ENCODE data around the gene EBF3. TPM values are rescaled to one million over a fixed set of nuclear protein-coding genes. Genes with fewer than 3 reads are reported as not detected.

EBF3 gene
- total RNA-seq, 2 experiments from 2014 or later, result not detected

DNA sequence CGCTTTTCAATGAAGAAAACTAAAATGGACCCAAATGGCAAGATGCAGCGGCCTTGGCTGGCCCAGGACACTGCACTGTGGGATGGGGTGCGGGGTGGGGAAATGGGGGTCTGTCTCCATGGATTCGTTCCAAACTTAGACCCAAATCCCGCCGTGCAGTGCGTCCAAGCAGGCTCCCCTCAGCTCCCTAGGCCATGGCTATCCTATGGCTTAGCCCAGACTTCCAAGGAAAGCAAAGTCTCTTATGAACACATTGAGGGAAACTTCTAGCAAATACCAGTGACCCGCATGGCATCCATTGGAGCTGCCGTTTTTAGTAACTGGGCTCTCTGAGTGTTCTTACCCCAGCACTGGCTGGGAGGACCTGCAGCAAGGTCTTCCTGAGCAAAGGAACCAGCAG is 122.5 kb downstream of the EBF3 start:
- intact Hi-C loops (cut with DNase I, micrococcal nuclease), result no loop called here
- ChIA-PET POLR2A (no interaction called here), CTCF (no interaction called here)
- H3K4me3 Mint-ChIP-seq, result no peak overlapping the region
- Histone ChIP-seq H3K4me3 (ENCODE audit: low read length) (no peak overlapping the region), H3K9me3 (ENCODE audit: control insufficient read depth in 1 of 2, insufficient read depth in 1 of 2, low read length in 2 of 2) (peaks cover 0 to 39% of the 10 kb centered on the region in 2 experiments), H3K27me3 (ENCODE audit: control insufficient read depth in 1 of 2, insufficient read depth in 2 of 2, low read length in 2 of 2) (no peaks in the 10 kb centered on the region), H3K27ac (ENCODE audit: low read depth in 1 of 2, low read length in 2 of 2) (no peak overlapping the region), H3K4me1 (ENCODE audit: insufficient read depth, low read length) (no peaks in the 10 kb centered on the region), H3K36me3 (ENCODE audit: insufficient read depth, low read length) (no peaks in the 10 kb centered on the region)
- H3K4me1 Mint-ChIP-seq (ENCODE audit: low read depth), result no peaks in the 10 kb centered on the region
- H3K9me3 Mint-ChIP-seq, result no peaks in the 10 kb centered on the region
- H3K27ac Mint-ChIP-seq, result no peak overlapping the region
- ATAC-seq (ENCODE audit: poor library complexity) (no peak), DNase-seq (no peak)
- TF ChIP-seq, protein P1, sequence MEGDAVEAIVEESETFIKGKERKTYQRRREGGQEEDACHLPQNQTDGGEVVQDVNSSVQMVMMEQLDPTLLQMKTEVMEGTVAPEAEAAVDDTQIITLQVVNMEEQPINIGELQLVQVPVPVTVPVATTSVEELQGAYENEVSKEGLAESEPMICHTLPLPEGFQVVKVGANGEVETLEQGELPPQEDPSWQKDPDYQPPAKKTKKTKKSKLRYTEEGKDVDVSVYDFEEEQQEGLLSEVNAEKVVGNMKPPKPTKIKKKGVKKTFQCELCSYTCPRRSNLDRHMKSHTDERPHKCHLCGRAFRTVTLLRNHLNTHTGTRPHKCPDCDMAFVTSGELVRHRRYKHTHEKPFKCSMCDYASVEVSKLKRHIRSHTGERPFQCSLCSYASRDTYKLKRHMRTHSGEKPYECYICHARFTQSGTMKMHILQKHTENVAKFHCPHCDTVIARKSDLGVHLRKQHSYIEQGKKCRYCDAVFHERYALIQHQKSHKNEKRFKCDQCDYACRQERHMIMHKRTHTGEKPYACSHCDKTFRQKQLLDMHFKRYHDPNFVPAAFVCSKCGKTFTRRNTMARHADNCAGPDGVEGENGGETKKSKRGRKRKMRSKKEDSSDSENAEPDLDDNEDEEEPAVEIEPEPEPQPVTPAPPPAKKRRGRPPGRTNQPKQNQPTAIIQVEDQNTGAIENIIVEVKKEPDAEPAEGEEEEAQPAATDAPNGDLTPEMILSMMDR (IDR thresholded peaks at IDR 0.05), result no peak
- no peaks in the 10 kb centered on the region for H3K36me3 Mint-ChIP-seq (ENCODE audit: low read depth)
- no peaks in the 10 kb centered on the region for H3K27me3 Mint-ChIP-seq

DNA sequence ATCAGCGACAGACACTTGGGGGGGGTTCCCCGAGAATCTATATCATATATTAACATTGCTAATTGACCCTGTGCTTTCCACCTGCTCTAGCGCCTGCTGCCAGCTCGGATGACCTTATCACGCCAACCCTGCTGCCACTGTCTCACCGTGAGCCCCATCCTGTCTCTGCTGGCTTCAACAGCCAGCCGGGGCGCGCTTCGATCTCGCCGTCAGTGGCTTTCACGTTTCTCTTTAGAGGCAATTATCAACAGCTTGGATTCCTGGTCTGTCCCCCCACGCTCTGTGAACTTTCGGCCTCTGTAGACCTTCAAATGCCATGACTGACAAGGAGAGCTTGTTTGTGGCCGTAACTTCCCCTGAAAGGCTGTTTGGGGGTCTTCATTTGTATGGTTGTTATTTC is 123.0 kb downstream of the EBF3 start:
- H3K4me1 Mint-ChIP-seq (ENCODE audit: low read depth), result no peaks in the 10 kb centered on the region
- ATAC-seq (ENCODE audit: poor library complexity), result no peak
- intact Hi-C loops (cut with DNase I, micrococcal nuclease), result no loop called here

DNA sequence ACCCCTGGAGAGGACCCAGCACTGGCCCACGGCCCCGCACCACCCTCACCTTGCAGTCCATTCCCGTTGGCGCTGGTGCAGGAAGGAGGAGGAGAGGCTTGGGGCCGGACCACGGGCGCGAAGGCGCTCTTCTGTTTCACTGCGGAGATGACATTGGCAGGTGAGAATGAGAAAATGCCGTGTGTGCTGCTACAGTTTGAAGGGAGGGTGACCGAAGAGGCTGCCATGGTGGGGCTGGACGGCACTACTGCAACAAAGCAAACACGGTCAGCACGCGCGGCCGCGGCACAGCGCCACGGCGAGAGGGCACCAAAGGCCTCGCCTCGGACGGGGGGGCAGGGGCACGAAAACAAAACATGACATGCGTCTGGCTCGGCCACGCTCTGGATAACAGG is 123.9 kb downstream of the EBF3 start:
- Histone ChIP-seq H3K9me3 (ENCODE audit: control insufficient read depth in 1 of 2, insufficient read depth in 1 of 2, low read length in 2 of 2) (peaks cover 0 to 39% of the 10 kb centered on the region in 2 experiments), H3K27ac (ENCODE audit: low read depth in 1 of 2, low read length in 2 of 2) (no peak overlapping the region), H3K27me3 (ENCODE audit: control insufficient read depth in 1 of 2, insufficient read depth in 2 of 2, low read length in 2 of 2) (no peaks in the 10 kb centered on the region), H3K4me3 (ENCODE audit: low read length) (no peak overlapping the region), H3K36me3 (ENCODE audit: insufficient read depth, low read length) (no peaks in the 10 kb centered on the region), H3K4me1 (ENCODE audit: insufficient read depth, low read length) (no peaks in the 10 kb centered on the region)
- DNase-seq (no peak), ATAC-seq (ENCODE audit: poor library complexity) (no peak)
- ChIA-PET CTCF (no interaction called here), POLR2A (no interaction called here)
- TF ChIP-seq, protein P1 (IDR thresholded peaks at IDR 0.05), result no peak
- Mint-ChIP-seq H3K27me3 (no peaks in the 10 kb centered on the region), H3K9me3 (no peaks in the 10 kb centered on the region), H3K27ac (no peak overlapping the region), H3K36me3 (ENCODE audit: low read depth) (no peaks in the 10 kb centered on the region), H3K4me3 (no peak overlapping the region), H3K4me1 (ENCODE audit: low read depth) (no peaks in the 10 kb centered on the region)
- intact Hi-C loops (cut with DNase I, micrococcal nuclease), result no loop called here

More for the DNA sequence above, 123.0 kb downstream of the EBF3 start:
- H3K27me3 Mint-ChIP-seq, result no peaks in the 10 kb centered on the region
- no peaks in the 10 kb centered on the region for H3K27me3 ChIP-seq (ENCODE audit: control insufficient read depth in 1 of 2, insufficient read depth in 2 of 2, low read length in 2 of 2)
- H3K9me3 ChIP-seq (ENCODE audit: control insufficient read depth in 1 of 2, insufficient read depth in 1 of 2, low read length in 2 of 2), result peaks cover 0 to 39% of the 10 kb centered on the region in 2 experiments
- no peak overlapping the region for H3K4me3 ChIP-seq (ENCODE audit: low read length)
- no peak overlapping the region for H3K4me3 Mint-ChIP-seq
- no peak overlapping the region for H3K27ac ChIP-seq (ENCODE audit: low read depth in 1 of 2, low read length in 2 of 2)
- TF ChIP-seq, protein P1 (IDR thresholded peaks at IDR 0.05), result no peak
- ChIA-PET CTCF (no interaction called here), POLR2A (no interaction called here)
- no peaks in the 10 kb centered on the region for H3K4me1 ChIP-seq (ENCODE audit: insufficient read depth, low read length)
- H3K36me3 ChIP-seq (ENCODE audit: insufficient read depth, low read length), result no peaks in the 10 kb centered on the region
- no peaks in the 10 kb centered on the region for H3K36me3 Mint-ChIP-seq (ENCODE audit: low read depth)
- no peak overlapping the region for H3K27ac Mint-ChIP-seq
- no peak for DNase-seq
- no peaks in the 10 kb centered on the region for H3K9me3 Mint-ChIP-seq
